ENCODE results near the gene C5orf58.

- no peak for TF ChIP-seq CTCF (IDR thresholded peaks at IDR 0.05; ENCODE audit: low read depth, low read length)
- TF ChIP-seq EZH2phosphoT487 (IDR thresholded peaks at IDR 0.05; ENCODE audit: low read depth), result no peak
Measured at GRCh38 chr5:170278611-170279458, 46.0 kb downstream of the C5orf58 start.
